PC-3 (cell line): ENCODE results near the gene CCNY. TPM values are rescaled to one million over a fixed set of nuclear protein-coding genes. Genes with fewer than 3 reads are reported as not detected.

ENCODE experiments used
- ATAC-seq: fragments of 200-7000 bp; cut with Tn5 transposase; 2 replicates; pipeline ENCODE4 v1.9.1; 2020; ENCODE audit warnings: mild to moderate bottlenecking, moderate library complexity
- BruUV-seq: library from RNA; stranded (reverse); fragments of 400-500 nt; replicated peaks from 2 replicates; lab custom pipeline; 2021; lab: Mats Ljungman, UMichigan
- CTCF ChIA-PET: fragments of 300-600 bp; sonication (Branson Sonifier 250); formaldehyde crosslinking; loops from one replicate; lab custom pipeline; 2022; ENCODE audit warnings: antibody characterized with exemption; lab: Charles Lee
- POLR2A ChIA-PET: fragments of 300-600 bp; sonication (Branson Sonifier 250); formaldehyde crosslinking; loops from one replicate; lab custom pipeline; 2022; ENCODE audit warnings: antibody characterized with exemption; ENCODE audit not compliant: unreplicated experiment; lab: Charles Lee
- DNase-seq: peaks from one replicate; pipeline ENCODE4 v3.0.0-alpha.2; 2015
- H2AFZ ChIP-seq: fragments of 300-600 bp; sonication (generic); 2 replicates; pipeline ENCODE4 v1.6.0; 2016; ENCODE audit warnings: antibody characterized with exemption, low read length
- H3F3A ChIP-seq: fragments of 300-600 bp; sonication (generic); one replicate; pipeline ENCODE4 v1.6.0; 2017; ENCODE audit warnings: antibody characterized with exemption, low read length, control low read depth, mild to moderate bottlenecking; ENCODE audit not compliant: unreplicated experiment
- H3K27ac ChIP-seq: fragments of 300-600 bp; sonication (generic); 2 replicates; pipeline ENCODE4 v1.5.1; 2016; ENCODE audit warnings: mild to moderate bottlenecking, low read length
- H3K27me3 ChIP-seq: fragments of 300-600 bp; sonication (generic); 2 replicates; pipeline ENCODE4 v1.6.1; 2016; ENCODE audit warnings: low read length, mixed read lengths
- H3K36me3 ChIP-seq: fragments of 300-600 bp; sonication (generic); 2 replicates; pipeline ENCODE4 v1.6.1; 2016; ENCODE audit warnings: low read depth, mixed run types, low read length, mixed read lengths
- H3K4me1 ChIP-seq: fragments of 300-600 bp; sonication (generic); 2 replicates; pipeline ENCODE4 v1.5.1; 2016; ENCODE audit warnings: low read length; ENCODE audit not compliant: insufficient read depth
- H3K4me2 ChIP-seq: fragments of 300-600 bp; sonication (generic); 2 replicates; pipeline ENCODE4 v1.6.0; 2016; ENCODE audit warnings: low read length
- H3K4me3 ChIP-seq: fragments of 300-600 bp; sonication (generic); 2 replicates; pipeline ENCODE4 v1.5.1; 2016; ENCODE audit warnings: mild to moderate bottlenecking, low read length, mixed read lengths
- H3K79me2 ChIP-seq: fragments of 300-600 bp; sonication (generic); 2 replicates; pipeline ENCODE4 v1.6.1; 2017; ENCODE audit warnings: low read length, mixed read lengths
- H3K9ac ChIP-seq: fragments of 300-600 bp; sonication (generic); 2 replicates; pipeline ENCODE4 v1.6.0; 2016; ENCODE audit warnings: mild to moderate bottlenecking, low read length
- H3K9me2 ChIP-seq: fragments of 300-600 bp; sonication (generic); replicated peaks from 2 replicates; pipeline ENCODE4 v1.6.1; 2016; ENCODE audit warnings: mixed run types, low read length, mixed read lengths
- H3K9me3 ChIP-seq: fragments of 300-600 bp; sonication (generic); 2 replicates; pipeline ENCODE4 v1.6.1; 2016; ENCODE audit warnings: low read length, mixed read lengths
- H4K20me1 ChIP-seq: fragments of 300-600 bp; sonication (generic); 2 replicates; pipeline ENCODE4 v1.6.1; 2016; ENCODE audit warnings: low read length, mixed read lengths
- EZH2 ChIP-seq: fragments of 300-600 bp; sonication (generic); IDR thresholded peaks from one replicate; pipeline ENCODE4 v1.6.1; 2017; ENCODE audit warnings: antibody characterized with exemption, mild to moderate bottlenecking, low read length; ENCODE audit not compliant: unreplicated experiment
- EZH2phosphoT487 ChIP-seq: fragments of 300-600 bp; sonication (generic); IDR thresholded peaks from 2 replicates; pipeline ENCODE4 v1.6.1; 2018; ENCODE audit warnings: mild to moderate bottlenecking, antibody characterized with exemption, low read length, borderline replicate concordance
- intact Hi-C: fragments of 100-400 bp; cut with micrococcal nuclease; formaldehyde crosslinking; loops from 2 replicates; pipeline ENCODE4 v1.9.0; 2023
- total RNA-seq: library from RNA; depleted of rRNA; stranded (reverse); fragments of >200 nt; gene quantifications from 2 replicates; pipeline ENCODE4 v1.2.3, GENCODE V29; 2014
- TF ChIP-seq, protein P1 (sequence below): fragments of 300-600 bp; sonication (generic); conservative IDR thresholded peaks from 2 replicates; pipeline ENCODE4 v1.5.1; 2017; ENCODE audit warnings: antibody characterized with exemption, low read depth, mild to moderate bottlenecking, low read length

The CCNY gene
- total RNA-seq, 1 experiment from 2014 or later = 146 TPM

DNA sequence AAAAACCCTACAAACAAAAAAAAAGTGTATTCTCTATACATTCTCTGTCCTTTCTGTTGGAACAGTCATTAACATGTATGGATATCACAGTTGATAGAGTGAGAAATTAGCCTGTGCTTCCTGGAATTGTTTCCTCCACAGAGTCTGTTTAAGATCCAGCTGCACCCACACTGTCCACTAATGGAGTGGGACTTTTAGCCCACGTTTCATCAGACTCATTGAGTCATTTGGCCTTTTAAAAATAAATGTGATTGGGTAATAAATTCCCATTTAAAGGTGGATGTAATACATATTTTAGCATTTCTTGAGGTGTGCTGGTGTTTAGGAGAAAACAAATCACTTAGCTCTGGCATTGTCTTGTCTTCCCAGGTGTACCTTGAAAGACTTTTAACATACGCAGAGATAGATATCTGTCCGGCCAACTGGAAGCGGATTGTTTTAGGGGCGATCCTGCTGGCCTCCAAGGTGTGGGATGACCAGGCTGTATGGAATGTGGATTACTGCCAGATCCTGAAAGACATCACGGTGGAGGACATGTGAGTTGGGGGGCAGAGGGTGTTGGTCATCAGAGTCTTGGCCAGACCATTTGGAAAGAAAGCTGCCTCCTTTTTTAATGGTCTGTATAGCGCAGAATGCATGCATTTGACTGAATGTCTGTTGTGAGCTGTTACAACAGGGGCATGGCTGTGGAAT, 216.5 kb downstream of the CCNY start:
- peak; percentile 76 for DNase-seq
- Histone ChIP-seq H3K79me2 (no peaks in the 10 kb centered on the region), H4K20me1 (no peaks in the 10 kb centered on the region), H3K9me2 (no peaks in the 10 kb centered on the region), H3K4me1 (peaks cover 29% of the 10 kb centered on the region), H3K4me2 (no peak overlapping the region), H3K9ac (no peak overlapping the region), H3K9me3 (no peaks in the 10 kb centered on the region), H3K4me3 (no peak overlapping the region), H3K27me3 (no peaks in the 10 kb centered on the region), H3K36me3 (peaks cover 29% of the 10 kb centered on the region), H2AFZ (no peak overlapping the region), H3F3A (no peaks in the 10 kb centered on the region), H3K27ac (no peak overlapping the region)
- intact Hi-C loops = no loop called here
- ATAC-seq = peak; percentile 32
- ChIA-PET CTCF (interaction anchor here (0.6 kb wide), 1 partner anchor 33 kb away, joined by 12 read pairs; no protein-coding TSS in a partner anchor), POLR2A (interaction anchor here (0.6 kb wide), 1 partner anchor 11 kb away, joined by 3 read pairs; no protein-coding TSS in a partner anchor)
- no TSS peak for BruUV-seq
- TF ChIP-seq EZH2phosphoT487 = no peak
- TF ChIP-seq, protein P1, sequence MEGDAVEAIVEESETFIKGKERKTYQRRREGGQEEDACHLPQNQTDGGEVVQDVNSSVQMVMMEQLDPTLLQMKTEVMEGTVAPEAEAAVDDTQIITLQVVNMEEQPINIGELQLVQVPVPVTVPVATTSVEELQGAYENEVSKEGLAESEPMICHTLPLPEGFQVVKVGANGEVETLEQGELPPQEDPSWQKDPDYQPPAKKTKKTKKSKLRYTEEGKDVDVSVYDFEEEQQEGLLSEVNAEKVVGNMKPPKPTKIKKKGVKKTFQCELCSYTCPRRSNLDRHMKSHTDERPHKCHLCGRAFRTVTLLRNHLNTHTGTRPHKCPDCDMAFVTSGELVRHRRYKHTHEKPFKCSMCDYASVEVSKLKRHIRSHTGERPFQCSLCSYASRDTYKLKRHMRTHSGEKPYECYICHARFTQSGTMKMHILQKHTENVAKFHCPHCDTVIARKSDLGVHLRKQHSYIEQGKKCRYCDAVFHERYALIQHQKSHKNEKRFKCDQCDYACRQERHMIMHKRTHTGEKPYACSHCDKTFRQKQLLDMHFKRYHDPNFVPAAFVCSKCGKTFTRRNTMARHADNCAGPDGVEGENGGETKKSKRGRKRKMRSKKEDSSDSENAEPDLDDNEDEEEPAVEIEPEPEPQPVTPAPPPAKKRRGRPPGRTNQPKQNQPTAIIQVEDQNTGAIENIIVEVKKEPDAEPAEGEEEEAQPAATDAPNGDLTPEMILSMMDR = no peak
- no peak for TF ChIP-seq EZH2

DNA sequence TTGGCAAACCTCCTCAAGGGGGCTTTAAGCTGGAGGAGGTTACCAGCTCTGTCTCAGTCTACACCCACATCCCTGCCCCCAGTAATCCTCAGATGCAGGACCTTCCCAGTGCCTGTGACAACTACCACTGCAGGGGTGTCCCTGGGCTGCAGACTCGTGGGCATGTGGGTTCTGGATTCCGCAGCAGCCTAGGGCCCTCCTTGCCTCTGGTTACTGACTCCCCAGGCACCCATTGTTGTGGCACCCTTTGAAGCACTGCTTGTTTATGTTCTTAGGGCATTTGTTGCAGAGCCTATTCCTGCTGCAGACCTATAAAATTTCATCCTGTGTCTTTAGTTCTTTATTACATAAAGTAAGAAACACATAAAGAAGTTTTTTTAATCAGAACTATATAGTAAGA, 217.7 kb downstream of the CCNY start:
- Histone ChIP-seq H3K4me1 (peaks cover 22% of the 10 kb centered on the region), H3K9me3 (no peaks in the 10 kb centered on the region), H3K9me2 (no peaks in the 10 kb centered on the region), H4K20me1 (no peaks in the 10 kb centered on the region), H3F3A (no peaks in the 10 kb centered on the region), H3K79me2 (no peaks in the 10 kb centered on the region), H3K36me3 (peaks cover 33% of the 10 kb centered on the region), H3K4me3 (no peak overlapping the region), H3K27me3 (no peaks in the 10 kb centered on the region), H2AFZ (no peak overlapping the region), H3K27ac (no peak overlapping the region), H3K9ac (no peak overlapping the region), H3K4me2 (no peak overlapping the region)
- no TSS peak for BruUV-seq
- no peak for DNase-seq
- intact Hi-C loops = no loop called here
- ChIA-PET CTCF (interaction anchor here (0.5 kb wide), 1 partner anchor 855 kb away, joined by 5 read pairs; no protein-coding TSS in a partner anchor), POLR2A (no interaction called here)
- TF ChIP-seq, protein P1 = no peak
- no peak for TF ChIP-seq EZH2
- TF ChIP-seq EZH2phosphoT487 = no peak
- no peak for ATAC-seq
